Measurements from ENCODE around the gene ZBTB7C. TPM values are rescaled to one million over a fixed set of nuclear protein-coding genes. Genes with fewer than 3 reads are reported as not detected.

The ZBTB7C gene
- total and polyA plus RNA-seq, 2 donors (not counting 1 experiment from before 2014, with no cell fraction given): not detected

DNA sequence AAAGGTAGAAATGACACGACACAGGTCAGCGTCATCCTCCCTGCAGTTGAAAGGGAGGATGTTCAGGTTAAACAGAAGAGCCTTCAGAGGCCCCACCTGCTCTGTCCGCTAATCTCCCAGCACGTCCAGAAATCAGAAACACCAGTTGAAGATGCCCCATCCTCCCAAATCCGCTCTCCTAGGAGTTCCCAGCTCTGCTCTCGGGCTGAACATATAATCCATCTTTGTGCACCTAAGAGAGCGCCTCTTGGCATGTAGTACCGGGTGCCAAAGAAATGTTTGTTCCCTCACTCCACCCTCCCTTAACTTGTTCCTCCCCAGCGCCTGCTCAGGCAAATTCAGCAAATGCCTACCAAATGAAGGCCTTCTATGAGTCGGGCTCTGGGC is 333.5 kb downstream of the ZBTB7C start:
- intact Hi-C loops (cut with micrococcal nuclease): no loop called here
- Histone ChIP-seq H3K27me3 (replicated peaks in 1 of 4; ENCODE audit: control extremely low read depth in 1 of 4, control insufficient read depth in 3 of 4, insufficient read depth in 4 of 4, low read length in 3 of 4) (no peaks in the 10 kb centered on the region), H3K4me3 (ENCODE audit: control extremely low read depth in 1 of 5, extremely low read depth in 1 of 5, insufficient read depth in 1 of 5, low read depth in 2 of 5, low read length in 4 of 5) (no peak overlapping the region), H3K79me2 (ENCODE audit: control insufficient read depth, insufficient read depth, low read length) (no peaks in the 10 kb centered on the region), H3K4me1 (ENCODE audit: control insufficient read depth in 2 of 2, insufficient read depth in 2 of 2, low read length in 2 of 2) (no peaks in the 10 kb centered on the region), H3K9me3 (ENCODE audit: control extremely low read depth in 1 of 3, control insufficient read depth in 2 of 3, insufficient read depth in 1 of 3, low read length in 2 of 3) (peaks cover 0 to 4% (median 0%) of the 10 kb centered on the region in 3 donors), H4K20me1 (ENCODE audit: control insufficient read depth, insufficient read depth, low read length, poor library complexity, severe bottlenecking) (no peaks in the 10 kb centered on the region), H3K4me2 (replicated peaks; ENCODE audit: low read depth, low read length, poor library complexity, severe bottlenecking) (no peak overlapping the region), H3K9ac (ENCODE audit: low read length) (no peak overlapping the region), H3K27ac (ENCODE audit: low read length in 2 of 2) (no peak overlapping the region), H3K36me3 (replicated peaks in 1 of 2; ENCODE audit: control extremely low read depth in 1 of 2, control insufficient read depth in 1 of 2, extremely low read depth in 1 of 2, insufficient read depth in 2 of 2, low read length in 1 of 2) (no peaks in the 10 kb centered on the region), H2AFZ (ENCODE audit: insufficient read depth, low read depth, low read length, poor library complexity, severe bottlenecking) (no peak overlapping the region)
- ChIA-PET POLR2A (no interaction called here), CTCF (no interaction called here)
- DNase-seq: no peak
- ATAC-seq (ENCODE audit: low read depth): no peak
- Mint-ChIP-seq H3K9me3 (ENCODE audit: insufficient read depth) (no peaks in the 10 kb centered on the region), H3K4me3 (no peak overlapping the region), H3K27me3 (peaks cover 28% of the 10 kb centered on the region), H3K27ac (no peak overlapping the region), H3K4me1 (no peaks in the 10 kb centered on the region)
- no peak for TF ChIP-seq EZH2 (IDR thresholded peaks at IDR 0.05; ENCODE audit: borderline replicate concordance, insufficient read depth, low read depth, low read length, poor library complexity, severe bottlenecking)
- TF ChIP-seq, protein P1, sequence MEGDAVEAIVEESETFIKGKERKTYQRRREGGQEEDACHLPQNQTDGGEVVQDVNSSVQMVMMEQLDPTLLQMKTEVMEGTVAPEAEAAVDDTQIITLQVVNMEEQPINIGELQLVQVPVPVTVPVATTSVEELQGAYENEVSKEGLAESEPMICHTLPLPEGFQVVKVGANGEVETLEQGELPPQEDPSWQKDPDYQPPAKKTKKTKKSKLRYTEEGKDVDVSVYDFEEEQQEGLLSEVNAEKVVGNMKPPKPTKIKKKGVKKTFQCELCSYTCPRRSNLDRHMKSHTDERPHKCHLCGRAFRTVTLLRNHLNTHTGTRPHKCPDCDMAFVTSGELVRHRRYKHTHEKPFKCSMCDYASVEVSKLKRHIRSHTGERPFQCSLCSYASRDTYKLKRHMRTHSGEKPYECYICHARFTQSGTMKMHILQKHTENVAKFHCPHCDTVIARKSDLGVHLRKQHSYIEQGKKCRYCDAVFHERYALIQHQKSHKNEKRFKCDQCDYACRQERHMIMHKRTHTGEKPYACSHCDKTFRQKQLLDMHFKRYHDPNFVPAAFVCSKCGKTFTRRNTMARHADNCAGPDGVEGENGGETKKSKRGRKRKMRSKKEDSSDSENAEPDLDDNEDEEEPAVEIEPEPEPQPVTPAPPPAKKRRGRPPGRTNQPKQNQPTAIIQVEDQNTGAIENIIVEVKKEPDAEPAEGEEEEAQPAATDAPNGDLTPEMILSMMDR (IDR thresholded peaks at IDR 0.05): no peak
- WGBS (ENCODE audit: insufficient coverage): 82% methylated on average over 8 of the region's 10 CpGs

DNA sequence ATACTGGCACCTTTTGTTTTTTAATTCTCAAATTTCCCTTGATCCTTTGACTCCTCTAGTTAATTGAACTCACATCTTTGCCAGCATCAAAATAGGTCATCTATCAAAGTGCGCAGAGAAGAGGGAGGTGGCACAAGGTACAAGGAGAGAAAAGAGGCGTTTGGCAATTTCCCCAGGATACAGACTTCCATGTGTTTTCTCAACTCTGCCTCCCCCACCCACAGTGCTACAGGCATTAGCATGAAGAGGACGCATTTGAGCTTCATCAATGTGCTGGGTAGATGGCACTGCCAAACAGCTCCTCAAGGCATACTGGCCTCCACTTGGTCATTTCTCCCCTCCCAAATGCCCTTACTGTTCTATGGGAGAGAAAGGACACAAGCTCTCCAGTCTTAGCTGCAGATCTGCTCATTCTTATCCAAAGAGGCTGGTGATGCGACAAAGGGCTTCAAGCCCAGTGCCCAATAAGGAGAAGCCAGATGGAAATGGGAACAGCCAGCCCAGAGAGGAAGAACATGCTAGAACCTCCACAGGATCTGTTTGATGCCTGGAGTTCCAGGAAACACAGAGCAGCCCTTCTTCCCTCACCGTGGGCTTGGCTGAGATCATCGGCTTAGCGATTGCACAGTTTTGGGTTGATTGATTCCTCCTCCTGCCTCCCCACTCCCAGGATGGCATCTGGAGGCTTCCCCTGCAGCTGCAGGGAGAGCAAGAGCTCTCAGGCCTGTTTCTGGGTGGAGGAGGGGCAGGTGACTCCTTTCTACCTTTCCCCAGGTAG is 334.1 kb downstream of the ZBTB7C start:
- no peak overlapping the region for H3K4me2 ChIP-seq (replicated peaks; ENCODE audit: low read depth, low read length, poor library complexity, severe bottlenecking)
- H3K27ac Mint-ChIP-seq: no peak overlapping the region
- DNase-seq: no peak
- H3K4me1 ChIP-seq (ENCODE audit: control insufficient read depth in 2 of 2, insufficient read depth in 2 of 2, low read length in 2 of 2): no peaks in the 10 kb centered on the region
- ChIA-PET POLR2A (no interaction called here), CTCF (no interaction called here)
- TF ChIP-seq, protein P1 (IDR thresholded peaks at IDR 0.05): no peak
- TF ChIP-seq EZH2 (IDR thresholded peaks at IDR 0.05; ENCODE audit: borderline replicate concordance, insufficient read depth, low read depth, low read length, poor library complexity, severe bottlenecking): no peak
- H3K9ac ChIP-seq (ENCODE audit: low read length): no peak overlapping the region
- H3K27me3 Mint-ChIP-seq: peaks cover 29% of the 10 kb centered on the region
- H3K9me3 Mint-ChIP-seq (ENCODE audit: insufficient read depth): no peaks in the 10 kb centered on the region
- no peak overlapping the region for H3K27ac ChIP-seq (ENCODE audit: low read length in 2 of 2)
- no peak overlapping the region for H3K4me3 ChIP-seq (ENCODE audit: control extremely low read depth in 1 of 5, extremely low read depth in 1 of 5, insufficient read depth in 1 of 5, low read depth in 2 of 5, low read length in 4 of 5)
- no peaks in the 10 kb centered on the region for H4K20me1 ChIP-seq (ENCODE audit: control insufficient read depth, insufficient read depth, low read length, poor library complexity, severe bottlenecking)
- no peaks in the 10 kb centered on the region for H3K79me2 ChIP-seq (ENCODE audit: control insufficient read depth, insufficient read depth, low read length)
- no peak for ATAC-seq (ENCODE audit: low read depth)
- intact Hi-C loops (cut with micrococcal nuclease): no loop called here
- WGBS (ENCODE audit: insufficient coverage): 69% methylated on average over 5 of the region's 7 CpGs
- no peaks in the 10 kb centered on the region for H3K4me1 Mint-ChIP-seq
- no peaks in the 10 kb centered on the region for H3K36me3 ChIP-seq (replicated peaks in 1 of 2; ENCODE audit: control extremely low read depth in 1 of 2, control insufficient read depth in 1 of 2, extremely low read depth in 1 of 2, insufficient read depth in 2 of 2, low read length in 1 of 2)
- no peak overlapping the region for H2AFZ ChIP-seq (ENCODE audit: insufficient read depth, low read depth, low read length, poor library complexity, severe bottlenecking)
- no peak overlapping the region for H3K4me3 Mint-ChIP-seq
- no peaks in the 10 kb centered on the region for H3K27me3 ChIP-seq (replicated peaks in 1 of 4; ENCODE audit: control extremely low read depth in 1 of 4, control insufficient read depth in 3 of 4, insufficient read depth in 4 of 4, low read length in 3 of 4)
- peaks cover 0 to 4% (median 0%) of the 10 kb centered on the region in 3 donors for H3K9me3 ChIP-seq (ENCODE audit: control extremely low read depth in 1 of 3, control insufficient read depth in 2 of 3, insufficient read depth in 1 of 3, low read length in 2 of 3)

All from B cell (primary cell).